OCI-LY3 (cell line): Measurements from ENCODE around the gene LINS1.

Experiments
- H2AFZ ChIP-seq: fragments of 200-600, 300-600 bp; shearing (Covaris generic); 2 replicates; pipeline ENCODE4 v1.6.0; 2014; ENCODE audit warnings: antibody characterized with exemption, low read depth, low read length
- H3K27ac ChIP-seq: fragments of 200-600, 300-600 bp; sonication (generic); 2 replicates; pipeline ENCODE4 v1.5.1; 2014; ENCODE audit warnings: mild to moderate bottlenecking, low read length, moderate library complexity, mixed read lengths
- H3K27me3 ChIP-seq: fragments of 200-600, 300-600 bp; sonication (generic); 2 replicates; pipeline ENCODE4 v1.6.1; 2014; ENCODE audit warnings: low read depth, low read length, mixed read lengths
- H3K36me3 ChIP-seq: fragments of 200-600, 300-600 bp; sonication (generic); replicated peaks from 2 replicates; pipeline ENCODE3; 2014; ENCODE audit warnings: low read depth, low read length, mixed read lengths
- H3K4me1 ChIP-seq: fragments of 300-600, 200-600 bp; sonication (generic); 2 replicates; pipeline ENCODE4 v1.6.1; 2014; ENCODE audit warnings: low read length, mixed read lengths
- H3K4me2 ChIP-seq: fragments of 200-600, 300-600 bp; sonication (generic); 2 replicates; pipeline ENCODE4 v1.6.1; 2014; ENCODE audit warnings: low read length, mixed read lengths
- H3K4me3 ChIP-seq: fragments of 300-600, 200-600 bp; sonication (generic); 2 replicates; pipeline ENCODE4 v1.5.1; 2014; ENCODE audit warnings: antibody characterized with exemption, mild to moderate bottlenecking, low read length, moderate library complexity
- H3K79me2 ChIP-seq: fragments of 300-600, 200-600 bp; shearing (Covaris generic); 2 replicates; pipeline ENCODE4 v1.6.1; 2014; ENCODE audit warnings: mild to moderate bottlenecking, low read length, mixed read lengths
- H3K9ac ChIP-seq: fragments of 300-600, 200-600 bp; shearing (Covaris generic); 2 replicates; pipeline ENCODE4 v1.6.0; 2014; ENCODE audit warnings: mild to moderate bottlenecking, low read length, moderate library complexity
- H3K9me3 ChIP-seq: fragments of 200-600, 300-600 bp; shearing (Covaris generic); 2 replicates; pipeline ENCODE4 v1.6.1; 2014; ENCODE audit warnings: low read length, mixed read lengths; ENCODE audit not compliant: insufficient read depth
- H4K20me1 ChIP-seq: fragments of 200-600, 300-600 bp; sonication (generic); 2 replicates; pipeline ENCODE4 v1.6.1; 2016; ENCODE audit warnings: low read length, mixed read lengths; ENCODE audit not compliant: insufficient read depth
- EZH2phosphoT487 ChIP-seq: fragments of 200-600 bp; shearing (Covaris generic); IDR thresholded peaks from 2 replicates; pipeline ENCODE4 v1.6.1; 2018; ENCODE audit warnings: antibody characterized with exemption, mixed run types, low read depth
- TF ChIP-seq, protein P1 (sequence below): fragments of 200-600, 300-600 bp; sonication (generic); IDR thresholded peaks from 2 replicates; pipeline ENCODE4 v1.5.1; 2014; ENCODE audit warnings: antibody characterized with exemption, low read length, low read depth

The LINS1 gene

DNA sequence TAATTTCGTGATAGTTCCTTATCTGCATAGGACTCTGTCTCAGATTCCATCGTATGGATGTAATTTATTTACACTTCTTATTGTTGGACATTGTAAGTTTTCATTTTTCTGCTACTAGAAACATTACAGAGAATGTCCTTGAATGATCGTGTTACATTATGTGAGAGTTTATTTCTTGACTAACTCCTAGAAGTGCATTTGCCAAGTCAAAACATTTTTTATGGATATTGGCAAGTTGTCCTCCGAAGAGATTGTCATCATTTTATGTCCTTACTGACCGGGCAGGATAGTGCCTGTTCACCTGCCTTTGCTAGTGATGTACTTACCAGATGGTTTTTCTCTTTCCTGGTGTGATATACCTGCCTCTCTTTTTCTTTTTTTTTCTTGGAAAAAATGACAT lies 13.8 kb upstream of the LINS1 start:
- Histone ChIP-seq H4K20me1 (peaks cover 9% of the 10 kb centered on the region; the same call in 1 of the 2 replicates), H2AFZ (no peak overlapping the region), H3K79me2 (no peaks in the 10 kb centered on the region), H3K27me3 (no peaks in the 10 kb centered on the region), H3K4me3 (no peak overlapping the region), H3K9me3 (no peaks in the 10 kb centered on the region), H3K27ac (no peak overlapping the region), H3K9ac (no peak overlapping the region), H3K36me3 (peaks cover 31% of the 10 kb centered on the region), H3K4me1 (no peaks in the 10 kb centered on the region), H3K4me2 (no peak overlapping the region)
- TF ChIP-seq, protein P1, sequence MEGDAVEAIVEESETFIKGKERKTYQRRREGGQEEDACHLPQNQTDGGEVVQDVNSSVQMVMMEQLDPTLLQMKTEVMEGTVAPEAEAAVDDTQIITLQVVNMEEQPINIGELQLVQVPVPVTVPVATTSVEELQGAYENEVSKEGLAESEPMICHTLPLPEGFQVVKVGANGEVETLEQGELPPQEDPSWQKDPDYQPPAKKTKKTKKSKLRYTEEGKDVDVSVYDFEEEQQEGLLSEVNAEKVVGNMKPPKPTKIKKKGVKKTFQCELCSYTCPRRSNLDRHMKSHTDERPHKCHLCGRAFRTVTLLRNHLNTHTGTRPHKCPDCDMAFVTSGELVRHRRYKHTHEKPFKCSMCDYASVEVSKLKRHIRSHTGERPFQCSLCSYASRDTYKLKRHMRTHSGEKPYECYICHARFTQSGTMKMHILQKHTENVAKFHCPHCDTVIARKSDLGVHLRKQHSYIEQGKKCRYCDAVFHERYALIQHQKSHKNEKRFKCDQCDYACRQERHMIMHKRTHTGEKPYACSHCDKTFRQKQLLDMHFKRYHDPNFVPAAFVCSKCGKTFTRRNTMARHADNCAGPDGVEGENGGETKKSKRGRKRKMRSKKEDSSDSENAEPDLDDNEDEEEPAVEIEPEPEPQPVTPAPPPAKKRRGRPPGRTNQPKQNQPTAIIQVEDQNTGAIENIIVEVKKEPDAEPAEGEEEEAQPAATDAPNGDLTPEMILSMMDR = no peak
- no peak for TF ChIP-seq EZH2phosphoT487

DNA sequence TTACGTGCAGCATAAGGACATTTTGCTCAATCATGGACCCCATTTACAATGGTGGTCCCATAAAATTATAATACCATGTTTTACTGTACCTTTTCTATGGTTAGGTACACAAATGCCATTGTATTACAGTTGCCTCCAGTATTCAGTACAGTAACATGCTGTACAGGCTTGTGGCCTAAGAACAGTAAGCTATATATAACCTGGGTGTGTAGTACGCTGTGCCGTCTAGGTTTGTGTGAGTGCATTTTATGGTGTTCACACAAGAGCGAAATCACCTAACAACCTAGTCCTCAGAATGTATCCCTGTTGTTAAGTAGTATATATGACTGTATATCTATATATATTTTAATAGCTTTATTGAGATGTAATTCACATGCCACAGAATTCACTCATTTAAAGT lies 12.9 kb upstream of the LINS1 start:
- Histone ChIP-seq H2AFZ (no peak overlapping the region), H3K4me3 (no peak overlapping the region), H3K4me2 (no peak overlapping the region), H3K9ac (no peak overlapping the region), H3K79me2 (no peaks in the 10 kb centered on the region), H3K4me1 (no peaks in the 10 kb centered on the region), H3K27me3 (no peaks in the 10 kb centered on the region), H3K27ac (no peak overlapping the region), H3K9me3 (no peaks in the 10 kb centered on the region), H4K20me1 (peaks cover 9% of the 10 kb centered on the region; the same call in 1 of the 2 replicates), H3K36me3 (peaks cover 32% of the 10 kb centered on the region)
- TF ChIP-seq, protein P1 = no peak
- TF ChIP-seq EZH2phosphoT487 = no peak

DNA sequence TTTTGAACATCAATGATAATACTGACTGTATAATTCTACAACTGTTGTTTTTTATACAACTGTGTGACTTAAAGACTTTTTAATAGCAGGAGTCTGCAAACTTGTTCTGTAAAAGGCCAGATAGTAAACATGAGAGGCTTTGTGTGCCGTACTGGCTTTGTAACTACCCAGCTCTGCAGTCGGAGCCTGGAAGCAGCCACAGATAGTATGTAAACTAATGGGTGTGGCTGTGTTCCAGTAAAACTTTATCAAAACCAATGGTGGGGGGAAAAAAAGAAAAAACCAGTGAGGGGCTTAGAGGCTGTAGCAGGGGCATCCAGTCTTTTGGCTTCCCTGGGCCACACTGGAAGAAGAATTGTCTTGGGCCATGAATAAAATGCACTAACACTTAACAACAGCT lies 12.4 kb upstream of the LINS1 start:
- TF ChIP-seq, protein P1 = no peak
- TF ChIP-seq EZH2phosphoT487 = no peak
- H3K4me1 ChIP-seq = no peaks in the 10 kb centered on the region
- H3K4me3 ChIP-seq = no peak overlapping the region
- H3K79me2 ChIP-seq = no peaks in the 10 kb centered on the region
- H3K9ac ChIP-seq = no peak overlapping the region
- H3K36me3 ChIP-seq = peaks cover 35% of the 10 kb centered on the region
- no peak overlapping the region for H3K4me2 ChIP-seq
- peaks cover 9% of the 10 kb centered on the region; the same call in 1 of the 2 replicates for H4K20me1 ChIP-seq
- H3K9me3 ChIP-seq = no peaks in the 10 kb centered on the region
- H2AFZ ChIP-seq = no peak overlapping the region
- no peak overlapping the region for H3K27ac ChIP-seq
- no peaks in the 10 kb centered on the region for H3K27me3 ChIP-seq

DNA sequence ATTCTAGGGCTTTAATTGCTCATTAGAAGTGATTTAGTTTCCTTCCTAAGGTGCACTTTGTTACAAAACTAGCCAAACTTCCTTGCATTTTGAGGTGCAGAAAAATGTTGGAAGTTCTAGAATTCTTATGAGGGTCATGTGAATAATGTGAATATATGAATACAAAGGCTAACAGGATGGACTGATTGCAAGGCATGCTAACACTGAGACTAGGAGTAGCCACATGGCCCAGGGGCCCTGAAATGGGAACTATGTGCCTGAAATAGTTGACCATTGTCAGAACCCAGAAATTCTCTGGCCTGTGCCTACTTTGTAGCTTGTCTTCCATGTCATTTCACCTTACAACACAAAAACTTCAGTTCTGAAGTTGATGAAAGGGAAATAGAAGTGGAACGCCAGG lies 11.2 kb upstream of the LINS1 start:
- no peak overlapping the region for H3K4me2 ChIP-seq
- H4K20me1 ChIP-seq = peaks cover 5% of the 10 kb centered on the region
- H3K9me3 ChIP-seq = no peaks in the 10 kb centered on the region
- no peak overlapping the region for H3K4me3 ChIP-seq
- H2AFZ ChIP-seq = no peak overlapping the region
- H3K9ac ChIP-seq = no peak overlapping the region
- no peaks in the 10 kb centered on the region for H3K27me3 ChIP-seq
- no peaks in the 10 kb centered on the region for H3K4me1 ChIP-seq
- no peaks in the 10 kb centered on the region for H3K79me2 ChIP-seq
- no peak overlapping the region for H3K27ac ChIP-seq
- peaks cover 32% of the 10 kb centered on the region for H3K36me3 ChIP-seq
- TF ChIP-seq EZH2phosphoT487 = no peak
- TF ChIP-seq, protein P1 = no peak
